NCI-H774 (cell line): ENCODE data around the gene ZMYM2.
"Not testable (repeated sequence)": the region's sequence is repeated elsewhere in the genome, so short reads cannot be mapped to it uniquely, and the experiment has no call there.

Source experiments
- DNase-seq: peaks from one replicate; lab custom pipeline; 2025; lab: John Stamatoyannopoulos, UW

Gene ZMYM2

GRCh38 chr13:19982447-19983043 is 24.0 kb downstream of the ZMYM2 start:
- no peak for DNase-seq

GRCh38 chr13:19984430-19985218 is 26.1 kb downstream of the ZMYM2 start:
- no peak for DNase-seq

GRCh38 chr13:19985219-19985556 is 26.7 kb downstream of the ZMYM2 start:
- DNase-seq, result no peak

GRCh38 chr13:19991531-19991930 is 33.0 kb downstream of the ZMYM2 start:
- no peak for DNase-seq

GRCh38 chr13:19993024-19993423 is 34.5 kb downstream of the ZMYM2 start:
- no peak for DNase-seq

GRCh38 chr13:19998960-19999359 is 40.4 kb downstream of the ZMYM2 start:
- no peak for DNase-seq

GRCh38 chr13:20000062-20000552 is 41.6 kb downstream of the ZMYM2 start:
- no peak for DNase-seq

GRCh38 chr13:20001366-20002190 is 43.1 kb downstream of the ZMYM2 start:
- DNase-seq, result no peak

- no peak for DNase-seq
Measured at GRCh38 chr13:20002787-20003186, 44.3 kb downstream of the ZMYM2 start.

GRCh38 chr13:20006206-20006605 is 47.7 kb downstream of the ZMYM2 start:
- no peak for DNase-seq

- DNase-seq, result no peak
Measured at GRCh38 chr13:20015763-20016162, 57.2 kb downstream of the ZMYM2 start.

- no peak for DNase-seq
Measured at GRCh38 chr13:20016649-20017364, 58.3 kb downstream of the ZMYM2 start.

- DNase-seq, result no peak
Measured at GRCh38 chr13:20017365-20017711, 58.8 kb downstream of the ZMYM2 start.

- no peak for DNase-seq
Measured at GRCh38 chr13:20019043-20019442, 60.5 kb downstream of the ZMYM2 start.

- DNase-seq, result no peak
Measured at GRCh38 chr13:20024702-20025101, 66.2 kb downstream of the ZMYM2 start.

GRCh38 chr13:20028953-20029352 is 70.4 kb downstream of the ZMYM2 start:
- no peak for DNase-seq

- no peak for DNase-seq
Measured at GRCh38 chr13:20033486-20033885, 75.0 kb downstream of the ZMYM2 start.

GRCh38 chr13:20035130-20035529 is 76.6 kb downstream of the ZMYM2 start:
- no peak for DNase-seq

- no peak for DNase-seq
Measured at GRCh38 chr13:20037908-20038307, 79.4 kb downstream of the ZMYM2 start.

- DNase-seq, result not testable (repeated sequence)
Measured at GRCh38 chr13:20042603-20043002, 84.1 kb downstream of the ZMYM2 start.

- no peak for DNase-seq
Measured at GRCh38 chr13:20043207-20043925, 84.8 kb downstream of the ZMYM2 start.

- DNase-seq, result no peak
Measured at GRCh38 chr13:20044086-20044485, 85.6 kb downstream of the ZMYM2 start.
